Measurements from ENCODE around the gene C1QTNF2. TPM values are rescaled to one million over a fixed set of nuclear protein-coding genes. Genes with fewer than 3 reads are reported as not detected.
A peak's percentile ranks its signal among the peaks of the same experiment; 100 is the strongest.
"Not testable (repeated sequence)": the region's sequence is repeated elsewhere in the genome, so short reads cannot be mapped to it uniquely, and the experiment has no call there.

The C1QTNF2 gene
- total RNA-seq, 8 experiments from 2014 or later: 0.05 to 0.86 (median 0.25) TPM; not detected in 1

GRCh38 chr5:160349935-160350303 is 20.5 kb downstream of the C1QTNF2 start:
- WGBS, 10 experiments: 0 to 97% (median 73%) methylated on average over 1 to 4 of the region's 4 CpGs
- ATAC-seq (replicated peaks in 6 of 8): no peak
- in situ Hi-C loops (cut with MboI; ENCODE audit: low pct_unique_long_range_greater_than_20kb in 2 of 9, low sequenced_read_pairs in 9 of 9, unreplicated experiment in 9 of 9): loop anchor here in 8 of 9 experiments (10.0 to 25.0 kb wide), 6 partner anchors 138 to 338 kb away; partner anchors contain the start of gene TTC1 (in 3 of the 8)
- peaks cover 3% of the 10 kb centered on the region in 2 donors for H3K4me1 ChIP-seq (replicated peaks in 1 of 2)
- H3K4me3 ChIP-seq: no peak overlapping the region
- no peak overlapping the region for H3K27ac ChIP-seq

GRCh38 chr5:160349249-160349934 is 21.0 kb downstream of the C1QTNF2 start:
- peaks cover 3 to 5% of the 10 kb centered on the region in 2 donors for H3K4me1 ChIP-seq (replicated peaks in 1 of 2)
- ATAC-seq (replicated peaks in 6 of 8): no peak
- in situ Hi-C loops (cut with MboI; ENCODE audit: low pct_unique_long_range_greater_than_20kb in 2 of 9, low sequenced_read_pairs in 9 of 9, unreplicated experiment in 9 of 9): loop anchor here in 8 of 9 experiments (10.0 to 25.0 kb wide), 6 partner anchors 137 to 337 kb away; partner anchors contain the start of gene TTC1 (in 3 of the 8)
- no peak overlapping the region for H3K27ac ChIP-seq
- 82 to 100% (median 93%) methylated on average over 3 to 14 of the region's 27 CpGs; no CpG with 5 or more reads in 4 of the 10 experiments for WGBS, 10 experiments
- no peak overlapping the region for H3K4me3 ChIP-seq

GRCh38 chr5:160348080-160348479 is 22.3 kb downstream of the C1QTNF2 start:
- 20 to 97% (median 88%) methylated on average over 1 to 11 of the region's 11 CpGs; no CpG with 5 or more reads in 2 of the 10 experiments for WGBS, 10 experiments
- Histone ChIP-seq H3K27ac (no peak overlapping the region), H3K4me3 (no peak overlapping the region), H3K4me1 (replicated peaks in 1 of 2) (peaks cover 3 to 5% of the 10 kb centered on the region in 2 donors)
- in situ Hi-C loops (cut with MboI; ENCODE audit: low pct_unique_long_range_greater_than_20kb in 2 of 9, low sequenced_read_pairs in 9 of 9, unreplicated experiment in 9 of 9): loop anchor here in 8 of 9 experiments (10.0 to 25.0 kb wide), 6 partner anchors 136 to 336 kb away; partner anchors contain the start of gene TTC1 (in 3 of the 8)
- no peak for ATAC-seq (replicated peaks in 6 of 8)

GRCh38 chr5:160347448-160347847 is 23.0 kb downstream of the C1QTNF2 start:
- no peak overlapping the region for H3K4me3 ChIP-seq
- H3K27ac ChIP-seq: no peak overlapping the region
- in situ Hi-C loops (cut with MboI; ENCODE audit: low pct_unique_long_range_greater_than_20kb in 2 of 9, low sequenced_read_pairs in 9 of 9, unreplicated experiment in 9 of 9): loop anchor here in 8 of 9 experiments (10.0 to 25.0 kb wide), 6 partner anchors 135 to 335 kb away; partner anchors contain the start of gene TTC1 (in 3 of the 8)
- WGBS, 10 experiments: 0 to 92% (median 45%) methylated on average over 1 to 5 of the region's 6 CpGs; no CpG with 5 or more reads in 2 of the 10 experiments
- ATAC-seq (replicated peaks in 6 of 8): no peak
- peaks cover 3 to 5% of the 10 kb centered on the region in 2 donors for H3K4me1 ChIP-seq (replicated peaks in 1 of 2)

- peak in 2 of 8 experiments; percentile 18 to 79 for ATAC-seq (replicated peaks in 6 of 8)
- WGBS, 10 experiments: 0 to 100% (median 89%) methylated on average over 1 to 3 of the region's 4 CpGs; no CpG with 5 or more reads in 5 of the 10 experiments
- no peak overlapping the region for H3K27ac ChIP-seq
- in situ Hi-C loops (cut with MboI; ENCODE audit: low pct_unique_long_range_greater_than_20kb in 2 of 9, low sequenced_read_pairs in 9 of 9, unreplicated experiment in 9 of 9): loop anchor here in 8 of 9 experiments (10.0 to 25.0 kb wide), 6 partner anchors 130 to 330 kb away; partner anchors contain the start of gene TTC1 (in 3 of the 8)
- no peak overlapping the region for H3K4me3 ChIP-seq
- H3K4me1 ChIP-seq (replicated peaks in 1 of 2): peaks cover 3 to 5% of the 10 kb centered on the region in 2 donors
These were observed 27.9 kb downstream of the C1QTNF2 start for GRCh38 chr5:160342413-160342941.

- in situ Hi-C loops (cut with MboI; ENCODE audit: low pct_unique_long_range_greater_than_20kb in 2 of 9, low sequenced_read_pairs in 9 of 9, unreplicated experiment in 9 of 9): loop anchor here in 8 of 9 experiments (10.0 to 25.0 kb wide), 6 partner anchors 129 to 329 kb away; partner anchors contain the start of gene TTC1 (in 3 of the 8)
- Histone ChIP-seq H3K4me1 (replicated peaks in 1 of 2) (peaks cover 3 to 5% of the 10 kb centered on the region in 2 donors), H3K4me3 (no peak overlapping the region), H3K27ac (no peak overlapping the region)
- 66 to 100% (median 83%) methylated on average over 1 to 6 of the region's 6 CpGs for WGBS, 10 experiments
- ATAC-seq (replicated peaks in 6 of 8): no peak
These were observed 29.0 kb downstream of the C1QTNF2 start for GRCh38 chr5:160341309-160341870.

- H3K27ac ChIP-seq; ATAC-seq (replicated peaks in 6 of 8); H3K4me1 ChIP-seq (replicated peaks in 1 of 2); H3K4me3 ChIP-seq: not testable (repeated sequence)
- in situ Hi-C loops (cut with MboI; ENCODE audit: low pct_unique_long_range_greater_than_20kb in 2 of 9, low sequenced_read_pairs in 9 of 9, unreplicated experiment in 9 of 9): loop anchor here in 8 of 9 experiments (10.0 to 25.0 kb wide), 6 partner anchors 128 to 328 kb away; partner anchors contain the start of gene TTC1 (in 3 of the 8)
These were observed 29.9 kb downstream of the C1QTNF2 start for GRCh38 chr5:160340513-160340912.

GRCh38 chr5:160339406-160340130 is 30.9 kb downstream of the C1QTNF2 start:
- ATAC-seq (replicated peaks in 6 of 8): no peak
- 7 to 96% (median 77%) methylated on average over 3 to 10 of the region's 10 CpGs for WGBS, 10 experiments
- in situ Hi-C loops (cut with MboI; ENCODE audit: low pct_unique_long_range_greater_than_20kb in 2 of 9, low sequenced_read_pairs in 9 of 9, unreplicated experiment in 9 of 9): loop anchor here in 8 of 9 experiments (10.0 to 25.0 kb wide), 6 partner anchors 127 to 327 kb away; partner anchors contain the start of gene TTC1 (in 3 of the 8)
- Histone ChIP-seq H3K27ac (no peak overlapping the region), H3K4me1 (replicated peaks in 1 of 2) (no peaks in the 10 kb centered on the region), H3K4me3 (no peak overlapping the region)

GRCh38 chr5:160334716-160335115 is 35.7 kb downstream of the C1QTNF2 start:
- in situ Hi-C loops (cut with MboI; ENCODE audit: low pct_unique_long_range_greater_than_20kb in 2 of 9, low sequenced_read_pairs in 9 of 9, unreplicated experiment in 9 of 9): loop anchor here in 6 of 9 experiments (25.0 kb wide), 3 partner anchors 122 to 322 kb away; partner anchors contain the start of gene TTC1 (in 3 of the 6)
- WGBS, 10 experiments: 78 to 100% (median 84%) methylated on average over 1 to 2 of the region's 3 CpGs; no CpG with 5 or more reads in 6 of the 10 experiments
- not testable (repeated sequence) for H3K4me3 ChIP-seq; H3K27ac ChIP-seq; ATAC-seq (replicated peaks in 6 of 8); H3K4me1 ChIP-seq (replicated peaks in 1 of 2)

- in situ Hi-C loops (cut with MboI; ENCODE audit: low pct_unique_long_range_greater_than_20kb in 2 of 9, low sequenced_read_pairs in 9 of 9, unreplicated experiment in 9 of 9): loop anchor here in 6 of 9 experiments (25.0 kb wide), 3 partner anchors 121 to 321 kb away; partner anchors contain the start of gene TTC1 (in 3 of the 6)
- Histone ChIP-seq H3K4me3 (no peak overlapping the region), H3K27ac (no peak overlapping the region), H3K4me1 (replicated peaks in 1 of 2) (no peaks in the 10 kb centered on the region)
- no peak for ATAC-seq (replicated peaks in 6 of 8)
- 0 to 92% (median 67%) methylated on average over 1 to 2 of the region's 3 CpGs; no CpG with 5 or more reads in 3 of the 10 experiments for WGBS, 10 experiments
These were observed 36.7 kb downstream of the C1QTNF2 start for GRCh38 chr5:160333721-160334120.

GRCh38 chr5:160330212-160330611 is 40.2 kb downstream of the C1QTNF2 start:
- 52 to 100% (median 86%) methylated on average over 1 to 4 of the region's 4 CpGs; no CpG with 5 or more reads in 4 of the 10 experiments for WGBS, 10 experiments
- in situ Hi-C loops (cut with MboI; ENCODE audit: low pct_unique_long_range_greater_than_20kb in 2 of 9, low sequenced_read_pairs in 9 of 9, unreplicated experiment in 9 of 9): loop anchor here in 6 of 9 experiments (25.0 kb wide), 3 partner anchors 118 to 318 kb away; partner anchors contain the start of gene TTC1 (in 3 of the 6)
- ATAC-seq (replicated peaks in 6 of 8): no peak
- Histone ChIP-seq H3K27ac (no peak overlapping the region), H3K4me1 (replicated peaks in 1 of 2) (no peaks in the 10 kb centered on the region), H3K4me3 (no peak overlapping the region)

GRCh38 chr5:160327818-160328217 is 42.6 kb downstream of the C1QTNF2 start:
- in situ Hi-C loops (cut with MboI; ENCODE audit: low pct_unique_long_range_greater_than_20kb in 2 of 9, low sequenced_read_pairs in 9 of 9, unreplicated experiment in 9 of 9): loop anchor here in 6 of 9 experiments (25.0 kb wide), 3 partner anchors 116 to 316 kb away; partner anchors contain the start of gene TTC1 (in 3 of the 6)
- H3K4me3 ChIP-seq: no peak overlapping the region
- no peak for ATAC-seq (replicated peaks in 6 of 8)
- 76 to 96% (median 83%) methylated on average over 1 to 6 of the region's 6 CpGs; no CpG with 5 or more reads in 1 of the 10 experiments for WGBS, 10 experiments
- no peaks in the 10 kb centered on the region for H3K4me1 ChIP-seq (replicated peaks in 1 of 2)
- H3K27ac ChIP-seq: no peak overlapping the region

Measured in motor neuron (in vitro differentiated cells).